ENCODE data around the gene MYH1. TPM values are rescaled to one million over a fixed set of nuclear protein-coding genes. Genes with fewer than 3 reads are reported as not detected.

MYH1 gene
- total RNA-seq, 2 donors from 2014 or later = not detected

DNA sequence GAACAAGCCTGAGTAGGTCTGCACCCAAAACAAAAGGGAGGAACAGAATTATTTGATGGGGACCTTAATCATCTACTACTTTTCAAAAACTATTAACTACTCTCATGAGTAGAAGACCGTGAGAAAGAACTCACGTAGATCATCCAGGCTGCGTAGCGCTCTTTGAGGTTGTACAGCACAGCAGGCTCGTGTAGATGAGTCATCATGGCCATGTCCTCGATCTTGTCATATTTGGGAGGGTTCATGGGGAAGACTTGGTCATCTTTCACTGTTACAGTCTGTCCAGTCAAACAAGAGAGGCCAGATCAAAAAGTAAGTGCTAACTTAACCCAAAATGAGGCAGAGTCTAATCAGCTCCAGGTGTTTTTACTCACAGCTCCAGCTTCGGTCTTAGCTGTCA is 2.3 kb downstream of the MYH1 start:
- Mint-ChIP-seq H3K9me3 (no peaks in the 10 kb centered on the region), H3K36me3 (no peaks in the 10 kb centered on the region), H3K27ac (no peak overlapping the region)
- ATAC-seq = no peak
- no peak for DNase-seq (ENCODE audit: low spot score in 2 of 2)

GRCh38 chr17:10513299-10514067 is 4.9 kb downstream of the MYH1 start:
- Mint-ChIP-seq H3K27ac (no peak overlapping the region), H3K36me3 (no peaks in the 10 kb centered on the region), H3K9me3 (no peaks in the 10 kb centered on the region)
- ATAC-seq = no peak
- DNase-seq (ENCODE audit: low spot score in 2 of 2) = no peak

- Mint-ChIP-seq H3K36me3 (no peaks in the 10 kb centered on the region), H3K9me3 (no peaks in the 10 kb centered on the region), H3K27ac (no peak overlapping the region)
- DNase-seq (ENCODE audit: low spot score in 2 of 2) = no peak
- ATAC-seq = no peak
These were observed 5.5 kb downstream of the MYH1 start for GRCh38 chr17:10512856-10513255.

DNA sequence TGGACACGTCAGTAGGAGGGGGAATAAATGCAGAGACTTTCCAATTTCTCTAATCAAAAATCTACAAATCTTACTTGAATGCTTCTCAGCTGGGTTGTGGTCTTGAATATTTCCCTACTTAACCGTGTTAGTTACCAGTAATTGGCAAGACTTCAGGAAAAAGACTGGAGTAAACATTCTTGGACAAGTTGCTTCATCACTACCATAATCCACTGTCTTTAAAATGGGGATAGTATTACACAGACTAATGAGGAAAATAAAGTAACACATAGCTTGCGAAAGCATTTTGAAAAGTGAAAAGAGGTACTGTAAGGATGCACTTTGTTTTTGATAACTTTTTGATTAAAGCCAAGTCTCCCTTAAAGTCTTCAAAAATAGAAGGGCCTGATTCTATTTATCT is 18.4 kb downstream of the MYH1 start:
- Mint-ChIP-seq H3K9me3 (peaks cover 6 to 9% of the 10 kb centered on the region in 2 donors), H3K36me3 (no peaks in the 10 kb centered on the region), H3K27ac (no peak overlapping the region)
- DNase-seq (ENCODE audit: low spot score in 2 of 2) (no peak), ATAC-seq (no peak)

- H3K9me3 Mint-ChIP-seq = peaks cover 30 to 33% of the 10 kb centered on the region in 2 donors
- no peak overlapping the region for H3K27ac Mint-ChIP-seq
- no peak for ATAC-seq
- no peak for DNase-seq (ENCODE audit: low spot score in 2 of 2)
- H3K36me3 Mint-ChIP-seq = peaks cover 5 to 8% of the 10 kb centered on the region in 2 donors
These were observed 26.3 kb downstream of the MYH1 start for GRCh38 chr17:10492004-10492403.

DNA sequence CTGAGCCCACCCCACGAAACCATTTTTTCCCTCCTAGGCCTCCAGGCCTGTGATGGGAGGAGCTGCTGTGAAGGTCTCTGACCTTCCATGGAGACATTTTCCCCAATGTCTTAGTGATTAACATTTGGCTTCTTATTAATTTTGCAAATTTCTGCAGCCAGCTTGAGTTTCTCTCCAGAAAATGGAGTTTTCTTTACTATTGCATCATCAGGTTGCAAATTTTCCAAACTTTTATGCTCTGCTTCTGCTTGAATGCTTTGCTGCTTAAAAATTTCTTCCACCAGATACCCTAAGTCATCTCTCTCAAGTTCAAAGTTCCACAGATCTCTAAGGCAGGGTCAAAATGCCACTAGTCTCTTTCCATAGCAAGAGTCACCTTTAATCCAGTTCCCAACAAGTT is 36.1 kb downstream of the MYH1 start:
- Mint-ChIP-seq H3K9me3 (peaks cover 25 to 28% of the 10 kb centered on the region in 2 donors), H3K36me3 (peaks cover 9% of the 10 kb centered on the region in 2 donors), H3K27ac (no peak overlapping the region)
- DNase-seq (ENCODE audit: low spot score in 2 of 2) (no peak), ATAC-seq (no peak)

DNA sequence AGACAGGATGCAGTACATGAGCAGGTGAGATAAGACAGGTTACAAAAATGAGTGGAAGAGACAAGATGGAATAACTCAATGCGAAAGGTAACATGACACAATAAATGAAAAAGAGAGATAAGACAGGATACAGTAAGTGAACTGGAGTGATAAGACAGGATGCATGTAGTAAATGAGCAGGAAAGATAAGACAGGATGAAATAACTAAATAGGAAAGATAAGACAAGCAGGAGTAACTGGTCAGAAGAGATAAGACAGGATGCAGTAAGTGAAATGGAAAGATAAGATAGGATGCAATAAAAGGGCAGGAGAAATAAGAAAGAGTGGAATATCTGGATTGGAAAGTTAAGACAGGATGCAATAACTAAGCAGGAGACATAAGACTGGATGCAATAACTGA is 40.6 kb downstream of the MYH1 start:
- DNase-seq (ENCODE audit: low spot score in 2 of 2) = no peak
- Mint-ChIP-seq H3K36me3 (no peaks in the 10 kb centered on the region), H3K9me3 (peaks cover 0 to 8% of the 10 kb centered on the region in 2 donors), H3K27ac (no peak overlapping the region)
- no peak for ATAC-seq

DNA sequence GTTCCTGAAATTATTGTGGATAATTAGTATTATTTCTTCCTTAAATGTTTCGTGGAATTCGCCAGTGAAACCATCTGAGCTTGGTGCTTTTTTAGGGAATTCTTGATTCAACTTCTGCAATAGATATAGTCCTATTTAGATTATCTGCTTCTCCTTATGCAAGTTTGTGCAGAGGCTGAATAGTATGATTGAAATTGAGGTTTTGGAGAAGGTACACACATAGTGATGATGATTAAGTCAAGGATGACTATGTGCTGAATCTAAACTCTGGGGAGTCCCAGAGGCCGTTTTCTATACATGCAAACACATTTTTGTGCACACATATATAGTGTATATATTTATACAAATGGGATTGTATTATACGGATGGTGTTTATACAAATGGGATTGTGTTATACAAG is 43.8 kb downstream of the MYH1 start:
- no peak for DNase-seq (ENCODE audit: low spot score in 2 of 2)
- no peaks in the 10 kb centered on the region for H3K36me3 Mint-ChIP-seq
- no peak overlapping the region for H3K27ac Mint-ChIP-seq
- no peaks in the 10 kb centered on the region for H3K9me3 Mint-ChIP-seq
- ATAC-seq = no peak

DNA sequence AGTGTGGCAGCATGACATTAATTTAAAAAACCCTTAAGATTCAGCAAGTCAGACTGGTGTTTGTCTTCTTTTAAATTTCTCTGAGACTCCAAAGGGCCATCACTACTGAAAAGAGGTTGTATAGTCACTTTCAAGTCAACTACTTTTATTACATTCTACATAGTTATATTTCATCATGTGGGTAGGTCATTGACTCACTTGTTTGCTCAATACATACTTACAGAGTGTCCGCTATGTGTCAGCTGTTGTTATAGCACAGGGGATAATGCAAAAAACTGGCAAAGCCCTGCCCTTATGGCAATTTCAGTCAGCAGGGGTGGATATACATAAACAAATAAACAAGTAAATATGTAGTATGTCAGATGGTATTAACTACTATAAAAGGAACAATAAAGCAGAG is 46.5 kb downstream of the MYH1 start:
- no peak for ATAC-seq
- no peak for DNase-seq (ENCODE audit: low spot score in 2 of 2)
- Mint-ChIP-seq H3K27ac (no peak overlapping the region), H3K36me3 (no peaks in the 10 kb centered on the region), H3K9me3 (no peaks in the 10 kb centered on the region)

DNA sequence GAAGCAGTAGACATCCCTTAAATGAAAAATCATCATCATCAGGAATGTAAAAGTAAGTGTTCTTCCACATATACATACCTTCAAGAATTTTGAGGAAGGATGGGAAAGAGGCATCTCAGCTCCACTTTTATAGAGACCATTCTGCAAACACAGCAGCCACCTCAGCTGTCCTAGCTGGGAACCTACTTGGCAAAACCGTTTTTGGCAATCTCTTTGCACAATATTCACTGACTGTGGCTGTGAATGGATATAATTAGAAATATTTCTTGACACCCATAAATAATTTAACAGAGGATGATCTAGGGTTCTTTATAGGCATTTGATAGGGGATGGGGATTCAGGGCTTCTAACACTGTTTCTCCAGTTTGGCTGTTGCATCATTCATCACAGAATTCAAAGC is 48.9 kb downstream of the MYH1 start, which contains the start of gene MYH4:
MYH4 (minus strand) TSS at position 101 of the 400 bp plus-strand sequence. CDS start 2,814 bp downstream, outside the sequence.
- Mint-ChIP-seq H3K9me3 (no peaks in the 10 kb centered on the region), H3K36me3 (no peaks in the 10 kb centered on the region), H3K27ac (no peak within 1 kb of the TSS)
- no peak for DNase-seq (ENCODE audit: low spot score in 2 of 2)
- ATAC-seq = no peak

DNA sequence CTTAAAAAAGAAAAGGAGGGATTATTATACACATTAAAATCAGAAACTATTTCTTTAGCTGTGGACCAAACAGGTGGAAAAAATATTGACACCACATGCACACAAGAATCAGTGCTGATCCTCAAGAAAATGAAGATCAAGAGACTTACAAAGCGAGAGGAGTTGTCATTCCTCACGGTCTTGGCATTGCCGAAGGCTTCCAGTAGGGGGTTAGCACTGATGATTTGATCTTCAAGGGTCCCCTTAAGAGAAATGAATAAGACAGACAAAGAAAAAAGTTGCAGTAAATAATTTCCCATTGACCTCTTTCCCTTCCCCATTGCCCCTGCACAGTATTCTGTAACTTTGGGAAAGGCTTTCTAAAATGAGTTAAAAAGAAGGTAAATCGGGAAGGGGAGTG is 54.9 kb downstream of the MYH1 start:
- no peaks in the 10 kb centered on the region for H3K36me3 Mint-ChIP-seq
- no peak overlapping the region for H3K27ac Mint-ChIP-seq
- ATAC-seq (no peak), DNase-seq (ENCODE audit: low spot score in 2 of 2) (no peak)
- peaks cover 5 to 7% of the 10 kb centered on the region in 2 donors for H3K9me3 Mint-ChIP-seq

DNA sequence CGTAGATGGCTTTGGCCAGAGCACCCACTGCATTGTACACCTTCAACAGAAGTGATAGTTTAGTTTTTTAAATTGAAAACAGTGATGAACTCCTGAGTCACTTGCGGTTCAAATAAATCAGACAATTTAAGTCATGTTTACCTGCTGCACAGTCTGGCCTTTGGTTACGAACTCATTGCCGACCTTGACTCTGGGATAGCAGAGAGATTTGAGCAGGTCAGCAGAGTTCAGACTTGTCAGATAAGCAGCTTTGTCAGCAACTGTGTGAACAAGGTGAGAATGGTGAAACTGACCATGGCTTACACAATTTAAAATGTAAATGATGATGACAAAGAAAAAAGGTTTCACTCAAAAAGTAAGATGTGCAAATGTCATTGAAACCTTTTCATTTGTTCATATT is 58.3 kb downstream of the MYH1 start:
- Mint-ChIP-seq H3K9me3 (peaks cover 5 to 7% of the 10 kb centered on the region in 2 donors), H3K27ac (no peak overlapping the region), H3K36me3 (no peaks in the 10 kb centered on the region)
- ATAC-seq (no peak), DNase-seq (ENCODE audit: low spot score in 2 of 2) (no peak)

DNA sequence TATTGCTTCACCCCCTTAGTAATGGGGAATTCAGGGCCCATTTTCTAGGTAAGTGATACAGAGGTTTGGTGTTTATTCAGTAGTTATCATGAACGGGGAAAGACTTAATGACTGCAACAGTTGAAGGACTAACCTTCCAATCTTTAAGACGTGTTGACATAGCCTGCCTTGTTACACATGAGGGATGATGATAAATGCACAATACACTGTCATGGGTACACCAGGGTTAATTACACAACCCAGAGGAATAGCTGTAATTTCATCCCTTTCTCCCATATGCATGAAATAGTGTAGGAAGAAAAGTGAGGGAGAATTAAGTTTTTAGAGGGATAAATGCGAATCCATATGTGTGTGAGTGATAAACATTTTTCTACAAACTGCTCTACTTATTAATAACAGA is 59.6 kb downstream of the MYH1 start:
- DNase-seq (ENCODE audit: low spot score in 2 of 2) = no peak

DNA sequence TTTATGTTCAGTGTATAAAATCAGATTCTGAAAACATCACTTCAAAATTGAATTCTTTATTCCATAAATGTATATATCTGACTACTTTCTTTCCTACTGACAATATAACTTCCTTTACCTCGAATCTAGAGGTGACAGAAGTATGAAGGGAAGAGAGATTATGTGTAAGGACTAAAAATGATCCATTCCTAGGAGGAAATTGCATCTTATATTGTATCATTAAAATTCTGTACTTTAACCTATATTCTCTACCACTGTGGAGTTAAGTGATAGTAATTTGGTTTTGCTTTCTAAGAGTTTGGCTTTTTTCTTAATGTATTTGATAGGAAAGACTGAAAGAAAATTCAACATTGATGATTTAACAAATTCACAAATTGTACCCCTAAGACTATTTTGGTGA is 60.4 kb downstream of the MYH1 start:
- DNase-seq (ENCODE audit: low spot score in 2 of 2) = no peak
- H3K9me3 Mint-ChIP-seq = peaks cover 3 to 5% of the 10 kb centered on the region in 2 donors
- H3K36me3 Mint-ChIP-seq = no peaks in the 10 kb centered on the region
- no peak for ATAC-seq
- no peak overlapping the region for H3K27ac Mint-ChIP-seq

More for the DNA sequence above, 59.6 kb downstream of the MYH1 start:
- no peak overlapping the region for H3K27ac Mint-ChIP-seq
- no peaks in the 10 kb centered on the region for H3K36me3 Mint-ChIP-seq
- peaks cover 3 to 5% of the 10 kb centered on the region in 2 donors for H3K9me3 Mint-ChIP-seq
- no peak for ATAC-seq

- H3K27ac Mint-ChIP-seq = no peak overlapping the region
- no peaks in the 10 kb centered on the region for H3K36me3 Mint-ChIP-seq
- no peak for ATAC-seq
- no peak for DNase-seq (ENCODE audit: low spot score in 2 of 2)
- H3K9me3 Mint-ChIP-seq = peaks cover 9 to 11% of the 10 kb centered on the region in 2 donors
These were observed 71.1 kb downstream of the MYH1 start for GRCh38 chr17:10447026-10447931.

Measured in activated naive CD4-positive, alpha-beta T cell treated with anti-CD3 and anti-CD28 coated beads, Interleukin-2, amount 50 U/mL, for 72 hours (primary cell).